Tibial artery (tissue), 4 donors: ENCODE results near the gene CUL9.

Source experiments
- DNase-seq, 2 donors: peaks; one replicate each; pipeline ENCODE4 v3.0.0-alpha.2; 2019
- H3K27ac ChIP-seq, 2 donors: fragments of 200-600 bp; sonication (generic) in 1 of 2; 1 replicate in 1 of 2; 2 replicates in 1 of 2; pipeline ENCODE4 v1.5.1; 2018 to 2019; ENCODE audit warnings: mild to moderate bottlenecking in 1 of 2
- H3K27me3 ChIP-seq, 2 donors: fragments of 200-600 bp; sonication (generic) in 1 of 2; one replicate each; pipeline versions ENCODE4 v1.5.1 to v1.6.0; 2016 to 2019
- H3K36me3 ChIP-seq, 3 donors: fragments of 200-600 bp; sonication (generic) in 2 of 3; one replicate each; pipeline ENCODE4 v1.5.1; 2016 to 2019; ENCODE audit warnings: mild to moderate bottlenecking in 2 of 3
- H3K4me1 ChIP-seq, 4 donors: fragments of 200-600 bp; sonication (generic) in 2 of 4; 1 replicate in 3 of 4; 2 replicates in 1 of 4; pipeline ENCODE4 v1.5.1; 2016 to 2019
- H3K4me3 ChIP-seq, 2 donors: fragments of 200-600 bp; sonication (generic) in 1 of 2; 1 replicate in 1 of 2; 2 replicates in 1 of 2; pipeline ENCODE4 v1.5.1; 2018 to 2019; ENCODE audit warnings: mild to moderate bottlenecking in 2 of 2
- H3K9me3 ChIP-seq, 3 donors: fragments of 200-600 bp; sonication (generic) in 1 of 3; one replicate each; pipeline ENCODE4 v1.5.1; 2016 to 2019
- intact Hi-C: fragments of 100-400 bp; cut with DNase I; formaldehyde crosslinking; loops from one replicate; pipeline ENCODE4 v1.15.0; 2023; ENCODE audit warnings: low total_unique reads
- TF ChIP-seq, protein P1 (sequence below), 2 experiments: fragments of 200-600 bp in 1 of 2; fragments of 450-650 bp in 1 of 2; IDR thresholded peaks; one replicate each; pipeline ENCODE4 v1.5.1; 2017 to 2019; ENCODE audit warnings: antibody characterized with exemption in 2 of 2, mild to moderate bottlenecking in 1 of 2, moderate library complexity in 1 of 2

CUL9 gene

DNA sequence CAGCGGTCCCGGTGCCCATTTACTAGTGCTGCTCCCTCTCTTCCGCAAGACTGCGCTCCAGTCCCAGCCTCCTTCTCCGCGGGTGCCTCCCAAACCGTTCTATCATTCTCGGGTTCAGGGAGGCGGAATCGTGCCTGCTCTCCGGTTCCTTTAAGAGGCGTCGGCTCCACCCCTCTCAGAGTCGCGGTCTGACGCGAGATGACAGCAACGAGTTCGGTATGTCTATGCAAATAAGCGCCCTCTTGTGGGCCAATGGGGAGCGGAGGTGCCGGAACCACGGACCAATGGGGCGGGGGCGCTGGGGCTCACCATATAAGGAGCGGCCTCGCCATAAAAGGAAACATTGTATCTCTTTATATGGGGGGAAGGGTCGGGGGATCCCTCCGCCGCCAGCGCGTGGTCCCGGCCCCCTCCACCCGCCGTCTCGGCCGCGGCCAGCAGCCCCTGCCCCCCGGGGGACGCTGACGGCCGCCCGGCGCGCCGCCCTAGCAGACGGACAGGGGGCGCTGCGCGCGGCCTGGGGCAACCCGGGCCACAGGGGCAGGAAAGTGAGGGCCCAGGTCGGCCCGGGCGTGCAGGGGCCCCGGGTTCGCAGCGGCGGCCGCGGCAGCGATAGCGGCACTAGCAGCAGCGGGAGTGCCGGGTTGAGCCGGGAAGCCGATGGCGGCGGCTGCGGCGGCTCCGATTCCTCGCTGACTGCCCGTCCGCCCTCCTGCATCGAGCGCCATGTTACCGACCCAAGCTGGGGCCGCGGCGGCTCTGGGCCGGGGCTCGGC, 10.9 kb upstream of the CUL9 start, which contains the start of gene SRF:
TSS of gene SRF (plus strand) at position 339 of the 776 bp plus-strand sequence. CDS start at position 727, 388 bp downstream.
- Histone ChIP-seq H3K4me3 (peak within 1 kb of the TSS; percentile 80 to 82), H3K9me3 (no peaks in the 10 kb centered on the region), H3K36me3 (peaks cover 9 to 10% (median 9%) of the 10 kb centered on the region in 3 donors), H3K27ac (peak within 1 kb of the TSS; percentile 92 to 96), H3K27me3 (no peaks in the 10 kb centered on the region), H3K4me1 (peaks cover 0 to 37% (median 31%) of the 10 kb centered on the region in 4 donors)
- DNase-seq: peak; percentile 100
- TF ChIP-seq, protein P1, sequence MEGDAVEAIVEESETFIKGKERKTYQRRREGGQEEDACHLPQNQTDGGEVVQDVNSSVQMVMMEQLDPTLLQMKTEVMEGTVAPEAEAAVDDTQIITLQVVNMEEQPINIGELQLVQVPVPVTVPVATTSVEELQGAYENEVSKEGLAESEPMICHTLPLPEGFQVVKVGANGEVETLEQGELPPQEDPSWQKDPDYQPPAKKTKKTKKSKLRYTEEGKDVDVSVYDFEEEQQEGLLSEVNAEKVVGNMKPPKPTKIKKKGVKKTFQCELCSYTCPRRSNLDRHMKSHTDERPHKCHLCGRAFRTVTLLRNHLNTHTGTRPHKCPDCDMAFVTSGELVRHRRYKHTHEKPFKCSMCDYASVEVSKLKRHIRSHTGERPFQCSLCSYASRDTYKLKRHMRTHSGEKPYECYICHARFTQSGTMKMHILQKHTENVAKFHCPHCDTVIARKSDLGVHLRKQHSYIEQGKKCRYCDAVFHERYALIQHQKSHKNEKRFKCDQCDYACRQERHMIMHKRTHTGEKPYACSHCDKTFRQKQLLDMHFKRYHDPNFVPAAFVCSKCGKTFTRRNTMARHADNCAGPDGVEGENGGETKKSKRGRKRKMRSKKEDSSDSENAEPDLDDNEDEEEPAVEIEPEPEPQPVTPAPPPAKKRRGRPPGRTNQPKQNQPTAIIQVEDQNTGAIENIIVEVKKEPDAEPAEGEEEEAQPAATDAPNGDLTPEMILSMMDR (IDR thresholded peaks at IDR 0.05): peak; percentile 64 to 90
- intact Hi-C loops: no loop called here

DNA sequence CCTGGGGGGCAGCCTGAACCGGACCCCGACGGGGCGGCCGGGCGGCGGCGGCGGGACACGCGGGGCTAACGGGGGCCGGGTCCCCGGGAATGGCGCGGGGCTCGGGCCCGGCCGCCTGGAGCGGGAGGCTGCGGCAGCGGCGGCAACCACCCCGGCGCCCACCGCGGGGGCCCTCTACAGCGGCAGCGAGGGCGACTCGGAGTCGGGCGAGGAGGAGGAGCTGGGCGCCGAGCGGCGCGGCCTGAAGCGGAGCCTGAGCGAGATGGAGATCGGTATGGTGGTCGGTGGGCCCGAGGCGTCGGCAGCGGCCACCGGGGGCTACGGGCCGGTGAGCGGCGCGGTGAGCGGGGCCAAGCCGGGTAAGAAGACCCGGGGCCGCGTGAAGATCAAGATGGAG, 10.3 kb upstream of the CUL9 start:
- H3K36me3 ChIP-seq: peaks cover 14 to 16% (median 15%) of the 10 kb centered on the region in 3 donors
- TF ChIP-seq, protein P1 (IDR thresholded peaks at IDR 0.05): no peak
- no peaks in the 10 kb centered on the region for H3K9me3 ChIP-seq
- intact Hi-C loops: no loop called here
- peak overlapping the region; percentile 92 to 96 for H3K27ac ChIP-seq
- DNase-seq: no peak
- H3K4me1 ChIP-seq: peaks cover 0 to 41% (median 32%) of the 10 kb centered on the region in 4 donors
- H3K4me3 ChIP-seq: peak overlapping the region; percentile 80 to 82
- no peaks in the 10 kb centered on the region for H3K27me3 ChIP-seq

DNA sequence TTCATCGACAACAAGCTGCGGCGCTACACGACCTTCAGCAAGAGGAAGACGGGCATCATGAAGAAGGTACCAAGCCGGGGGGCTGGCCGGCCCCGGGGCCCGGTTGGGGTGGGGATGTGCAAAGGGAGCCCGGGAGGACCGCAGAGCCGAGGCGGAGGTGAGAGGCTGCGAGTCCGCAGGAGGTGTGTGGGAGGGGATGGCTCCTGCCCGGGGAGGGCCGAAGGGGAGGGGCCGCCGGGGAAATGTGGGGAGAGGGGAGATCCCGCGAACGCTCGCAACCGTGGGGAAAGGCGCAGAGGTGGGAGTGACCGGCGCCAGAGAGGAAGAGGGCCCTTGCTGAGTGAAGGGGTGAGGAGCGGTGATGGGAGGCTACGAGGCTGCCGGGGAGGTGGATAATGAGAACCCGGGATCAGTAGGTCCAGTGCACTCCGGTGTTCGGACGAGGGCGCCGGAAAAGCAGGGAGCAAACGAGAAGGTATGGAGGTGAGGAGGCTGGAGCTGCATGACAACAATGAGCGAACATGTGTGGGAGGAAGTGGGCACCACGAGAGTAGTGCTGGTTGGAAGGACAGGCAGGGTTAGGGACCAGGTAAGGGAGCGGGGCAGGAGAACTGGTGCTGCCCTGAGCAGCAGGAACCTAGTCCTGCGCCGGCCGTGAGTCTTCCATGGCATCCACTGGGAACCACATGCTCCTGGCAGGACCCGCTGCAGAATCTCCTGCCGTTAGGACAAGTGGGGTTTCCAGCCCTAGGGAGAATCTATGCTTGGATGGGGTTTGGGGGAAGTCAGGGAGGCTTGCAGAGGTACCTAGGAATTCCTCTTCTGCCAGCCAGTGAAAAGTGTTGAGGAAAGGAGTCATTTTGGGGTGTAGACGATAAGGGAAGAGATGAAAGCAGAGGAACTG, 9.6 kb upstream of the CUL9 start:
- Histone ChIP-seq H3K4me3 (peak overlapping the region; percentile 80 to 82), H3K27me3 (no peaks in the 10 kb centered on the region), H3K36me3 (peaks cover 15 to 22% (median 20%) of the 10 kb centered on the region in 3 donors), H3K27ac (peak overlapping the region; percentile 92 to 96), H3K4me1 (peaks cover 0 to 41% (median 32%) of the 10 kb centered on the region in 4 donors), H3K9me3 (no peaks in the 10 kb centered on the region)
- intact Hi-C loops: no loop called here
- peak; percentile 46 to 79 for DNase-seq
- TF ChIP-seq, protein P1 (IDR thresholded peaks at IDR 0.05): no peak

DNA sequence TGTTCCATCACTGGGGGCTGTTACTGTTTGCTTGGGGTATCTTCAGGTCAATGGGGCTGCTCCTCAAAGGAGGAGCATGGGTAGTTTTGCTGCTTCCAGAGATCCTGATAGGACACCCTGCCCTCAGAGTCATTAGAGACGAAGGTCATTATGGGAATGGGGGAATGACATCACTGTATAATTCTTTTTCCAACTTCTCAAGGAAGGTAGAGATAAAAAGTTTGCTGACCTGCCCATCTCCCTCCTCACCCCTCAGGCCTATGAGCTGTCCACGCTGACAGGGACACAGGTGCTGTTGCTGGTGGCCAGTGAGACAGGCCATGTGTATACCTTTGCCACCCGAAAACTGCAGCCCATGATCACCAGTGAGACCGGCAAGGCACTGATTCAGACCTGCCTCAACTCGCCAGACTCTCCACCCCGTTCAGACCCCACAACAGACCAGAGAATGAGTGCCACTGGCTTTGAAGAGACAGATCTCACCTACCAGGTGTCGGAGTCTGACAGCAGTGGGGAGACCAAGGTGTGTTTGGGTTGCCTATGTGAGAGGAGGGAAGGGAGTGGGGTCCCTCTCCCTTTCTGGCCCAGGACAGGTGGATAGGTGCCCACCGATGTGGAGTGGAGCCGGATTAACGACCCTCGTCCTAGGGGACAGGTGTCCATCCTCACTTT, 8.3 kb upstream of the CUL9 start:
- no peak for DNase-seq
- Histone ChIP-seq H3K27ac (peak overlapping the region; percentile 92 to 96), H3K4me1 (peaks cover 0 to 41% (median 32%) of the 10 kb centered on the region in 4 donors), H3K36me3 (peaks cover 26 to 35% (median 34%) of the 10 kb centered on the region in 3 donors), H3K27me3 (no peaks in the 10 kb centered on the region), H3K4me3 (peak overlapping the region; percentile 80 to 82), H3K9me3 (no peaks in the 10 kb centered on the region)
- intact Hi-C loops: no loop called here
- TF ChIP-seq, protein P1 (IDR thresholded peaks at IDR 0.05): no peak
